HEK293 (cell line): ENCODE data around the gene HEBP1.
A peak's percentile ranks its signal among the peaks of the same experiment; 100 is the strongest.

ENCODE experiments used
- CTCF ChIA-PET: fragments of 350-600 bp; formaldehyde crosslinking; extraction: SDS; loops from one replicate; lab custom pipeline; 2021; ENCODE audit warnings: antibody characterized with exemption; lab: Yijun Ruan, JAX
- POLR2A ChIA-PET: fragments of 300-600 bp; formaldehyde crosslinking; extraction: SDS; loops from one replicate; lab custom pipeline; 2020; ENCODE audit warnings: antibody characterized with exemption, inconsistent platforms; lab: Yijun Ruan, JAX
- H3K27ac ChIP-seq: fragments of 200-500 bp; sonication (Bioruptor generic); 2 replicates; pipeline ENCODE4 v1.5.1; 2014; ENCODE audit warnings: low read depth, low read length, control low read depth, inconsistent platforms; ENCODE audit errors: extremely low read depth
- H3K36me3 ChIP-seq, 2 experiments: fragments of 200-500 bp in 1 of 2; sonication (Bioruptor generic) in 1 of 2; 1 replicate in 1 of 2; 2 replicates in 1 of 2; pipeline ENCODE4 v1.5.1; 2014 to 2017; ENCODE audit warnings: inconsistent platforms in 2 of 2, low read length in 2 of 2; ENCODE audit not compliant: control insufficient read depth in 2 of 2, insufficient read depth in 1 of 2
- H3K4me1 ChIP-seq: fragments of 200-500 bp; sonication (Bioruptor generic); 2 replicates; pipeline ENCODE4 v1.5.1; 2014; ENCODE audit warnings: mild to moderate bottlenecking, low read length, inconsistent platforms; ENCODE audit not compliant: control insufficient read depth, insufficient read depth
- H3K4me3 ChIP-seq: 2 replicates; pipeline ENCODE4 v1.5.1; 2011; ENCODE audit warnings: low read depth, mild to moderate bottlenecking, control low read depth, low read length, moderate library complexity
- H3K9me3 ChIP-seq: fragments of 200-500 bp; sonication (Bioruptor generic); 2 replicates; pipeline ENCODE4 v1.5.1; 2014; ENCODE audit warnings: low read depth, low read length, inconsistent platforms; ENCODE audit not compliant: control insufficient read depth, insufficient read depth
- HOXC10 ChIP-seq: sonication (generic); formaldehyde crosslinking; IDR thresholded peaks from 2 replicates; pipeline ENCODE4 v1.8.1; 2023; ENCODE audit warnings: mild to moderate bottlenecking, missing genetic modification reagents
- PRDM1 ChIP-seq: fragments of 450-650 bp; formaldehyde crosslinking; IDR thresholded peaks from 2 replicates; pipeline ENCODE4; 2016; ENCODE audit warnings: missing biosample characterization, missing genetic modification characterization
- ZEB2 ChIP-seq: fragments of 450-650 bp; formaldehyde crosslinking; IDR thresholded peaks from 2 replicates; pipeline ENCODE4 v1.5.1; 2016; ENCODE audit warnings: missing biosample characterization, missing genetic modification characterization
- ZNF169 ChIP-seq: fragments of 450-650 bp; formaldehyde crosslinking; IDR thresholded peaks from 2 replicates; pipeline ENCODE4 v1.5.1; 2016; ENCODE audit warnings: missing biosample characterization, missing genetic modification characterization
- ZNF184 ChIP-seq: fragments of 450-650 bp; IDR thresholded peaks from 2 replicates; pipeline ENCODE4 v1.5.1; 2018; ENCODE audit warnings: missing biosample characterization, mild to moderate bottlenecking, missing genetic modification characterization
- ZNF19 ChIP-seq: fragments of 450-650 bp; formaldehyde crosslinking; IDR thresholded peaks from 2 replicates; pipeline ENCODE4; 2016; ENCODE audit warnings: missing biosample characterization, missing genetic modification characterization, low read depth
- ZNF2 ChIP-seq: fragments of 450-650 bp; formaldehyde crosslinking; IDR thresholded peaks from 2 replicates; pipeline ENCODE4 v1.5.1; 2016; ENCODE audit warnings: missing biosample characterization, missing genetic modification characterization
- ZNF473 ChIP-seq: fragments of 450-650 bp; formaldehyde crosslinking; IDR thresholded peaks from 2 replicates; pipeline ENCODE4 v1.5.1; 2017; ENCODE audit warnings: missing biosample characterization, missing genetic modification characterization
- ZNF521 ChIP-seq: fragments of 450-650 bp; formaldehyde crosslinking; IDR thresholded peaks from 2 replicates; pipeline ENCODE4 v1.5.1; 2017; ENCODE audit warnings: missing biosample characterization, mild to moderate bottlenecking, missing genetic modification characterization
- ZNF529 ChIP-seq: fragments of 450-650 bp; formaldehyde crosslinking; IDR thresholded peaks from 2 replicates; pipeline ENCODE4 v1.5.1; 2017; ENCODE audit warnings: missing genetic modification characterization, missing biosample characterization; ENCODE audit not compliant: insufficient replicate concordance
- ZNF560 ChIP-seq: fragments of 450-650 bp; formaldehyde crosslinking; IDR thresholded peaks from 2 replicates; pipeline ENCODE4 v1.5.1; 2017; ENCODE audit warnings: missing biosample characterization, missing genetic modification characterization, borderline replicate concordance
- ZNF596 ChIP-seq: fragments of 450-650 bp; IDR thresholded peaks from 2 replicates; pipeline ENCODE4 v1.5.0; 2018; ENCODE audit warnings: missing biosample characterization, mild to moderate bottlenecking, missing genetic modification characterization, moderate library complexity
- ZNF623 ChIP-seq: fragments of 450-650 bp; formaldehyde crosslinking; IDR thresholded peaks from 2 replicates; pipeline ENCODE4 v1.5.1; 2016; ENCODE audit warnings: missing biosample characterization, missing genetic modification characterization
- ZNF626 ChIP-seq: fragments of 450-650 bp; sonication (Bioruptor Pico); formaldehyde crosslinking; IDR thresholded peaks from 2 replicates; pipeline ENCODE4 v1.5.1; 2018; ENCODE audit warnings: missing biosample characterization, missing genetic modification characterization, inconsistent platforms
- ZNF654 ChIP-seq: fragments of 450-650 bp; formaldehyde crosslinking; IDR thresholded peaks from 2 replicates; pipeline ENCODE4 v1.5.1; 2016; ENCODE audit warnings: low read depth, missing biosample characterization, missing genetic modification characterization
- ZNF658 ChIP-seq: fragments of 450-650 bp; formaldehyde crosslinking; IDR thresholded peaks from 2 replicates; pipeline ENCODE4; 2016; ENCODE audit warnings: missing biosample characterization, missing genetic modification characterization
- ZNF664 ChIP-seq: fragments of 450-650 bp; formaldehyde crosslinking; IDR thresholded peaks from 2 replicates; pipeline ENCODE4 v1.5.1; 2016; ENCODE audit warnings: missing biosample characterization, missing genetic modification characterization
- ZNF776 ChIP-seq: fragments of 450-650 bp; formaldehyde crosslinking; IDR thresholded peaks from 2 replicates; pipeline ENCODE4 v1.5.0; 2017; ENCODE audit warnings: missing biosample characterization, missing genetic modification characterization, borderline replicate concordance
- TF ChIP-seq, protein P1 (sequence below): fragments of 450-650 bp; formaldehyde crosslinking; IDR thresholded peaks from 2 replicates; pipeline ENCODE4 v1.5.1; 2017; ENCODE audit warnings: missing biosample characterization, missing genetic modification characterization
- TF ChIP-seq, protein P2 (sequence below): fragments of 450-650 bp; formaldehyde crosslinking; IDR thresholded peaks from 2 replicates; pipeline ENCODE4 v1.5.1; 2016; ENCODE audit warnings: missing biosample characterization, missing genetic modification characterization

HEBP1 gene

DNA sequence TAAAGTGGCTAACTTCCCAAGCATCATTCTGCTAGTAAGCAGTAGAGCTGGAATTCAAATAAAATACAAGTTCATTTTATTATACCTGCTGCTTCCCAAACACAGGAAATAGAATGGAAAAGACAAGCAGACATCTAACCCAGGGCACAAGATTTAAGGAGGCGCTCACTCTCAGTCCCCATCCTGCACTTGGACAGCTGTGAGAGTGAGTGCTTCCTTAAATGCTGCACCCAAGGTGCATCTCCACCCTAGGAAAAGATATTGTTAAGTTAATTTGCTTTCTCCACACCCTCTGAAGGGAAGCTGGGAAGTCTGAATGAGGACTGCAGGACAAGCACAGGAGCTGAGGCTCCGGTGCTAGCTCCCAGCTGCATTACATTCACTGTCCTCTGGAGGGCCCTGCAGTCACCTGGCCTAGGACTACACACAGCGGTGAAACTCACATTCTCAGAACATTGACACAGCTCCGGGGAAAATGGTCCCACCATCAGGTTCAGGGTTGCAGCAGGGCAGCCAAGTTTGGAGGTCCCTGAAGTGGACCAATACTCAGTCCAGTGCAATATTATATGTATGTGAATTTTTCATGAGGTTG lies 14.2 kb downstream of the HEBP1 start:
- H3K9me3 ChIP-seq, result no peaks in the 10 kb centered on the region
- no peak overlapping the region for H3K27ac ChIP-seq
- H3K36me3 ChIP-seq, result peaks cover 34 to 68% of the 10 kb centered on the region in 2 experiments
- CTCF ChIA-PET, result interaction anchor here (0.5 to 6.6 kb wide), 16 partner anchors 9 to 1744 kb away, joined by 3 to 56 read pairs (median 4); no protein-coding TSS in a partner anchor
- H3K4me1 ChIP-seq, result no peaks in the 10 kb centered on the region; the same call in 1 of the 2 replicates
- H3K4me3 ChIP-seq, result no peak overlapping the region
- peak; percentile 94 for TF ChIP-seq ZNF2 (tag by site-specific recombination)
- TF ChIP-seq ZNF654 (tag by site-specific recombination), result peak; percentile 29
- TF ChIP-seq, protein P1, sequence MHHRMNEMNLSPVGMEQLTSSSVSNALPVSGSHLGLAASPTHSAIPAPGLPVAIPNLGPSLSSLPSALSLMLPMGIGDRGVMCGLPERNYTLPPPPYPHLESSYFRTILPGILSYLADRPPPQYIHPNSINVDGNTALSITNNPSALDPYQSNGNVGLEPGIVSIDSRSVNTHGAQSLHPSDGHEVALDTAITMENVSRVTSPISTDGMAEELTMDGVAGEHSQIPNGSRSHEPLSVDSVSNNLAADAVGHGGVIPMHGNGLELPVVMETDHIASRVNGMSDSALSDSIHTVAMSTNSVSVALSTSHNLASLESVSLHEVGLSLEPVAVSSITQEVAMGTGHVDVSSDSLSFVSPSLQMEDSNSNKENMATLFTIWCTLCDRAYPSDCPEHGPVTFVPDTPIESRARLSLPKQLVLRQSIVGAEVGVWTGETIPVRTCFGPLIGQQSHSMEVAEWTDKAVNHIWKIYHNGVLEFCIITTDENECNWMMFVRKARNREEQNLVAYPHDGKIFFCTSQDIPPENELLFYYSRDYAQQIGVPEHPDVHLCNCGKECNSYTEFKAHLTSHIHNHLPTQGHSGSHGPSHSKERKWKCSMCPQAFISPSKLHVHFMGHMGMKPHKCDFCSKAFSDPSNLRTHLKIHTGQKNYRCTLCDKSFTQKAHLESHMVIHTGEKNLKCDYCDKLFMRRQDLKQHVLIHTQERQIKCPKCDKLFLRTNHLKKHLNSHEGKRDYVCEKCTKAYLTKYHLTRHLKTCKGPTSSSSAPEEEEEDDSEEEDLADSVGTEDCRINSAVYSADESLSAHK (tag by site-specific recombination), result peak; percentile 69; the same call in 1 of the 2 replicates
- TF ChIP-seq ZNF658 (tag by site-specific recombination), result no peak
- POLR2A ChIA-PET, result interaction anchor here (0.6 kb wide), 1 partner anchor 229 kb away, joined by 3 read pairs; no protein-coding TSS in a partner anchor

DNA sequence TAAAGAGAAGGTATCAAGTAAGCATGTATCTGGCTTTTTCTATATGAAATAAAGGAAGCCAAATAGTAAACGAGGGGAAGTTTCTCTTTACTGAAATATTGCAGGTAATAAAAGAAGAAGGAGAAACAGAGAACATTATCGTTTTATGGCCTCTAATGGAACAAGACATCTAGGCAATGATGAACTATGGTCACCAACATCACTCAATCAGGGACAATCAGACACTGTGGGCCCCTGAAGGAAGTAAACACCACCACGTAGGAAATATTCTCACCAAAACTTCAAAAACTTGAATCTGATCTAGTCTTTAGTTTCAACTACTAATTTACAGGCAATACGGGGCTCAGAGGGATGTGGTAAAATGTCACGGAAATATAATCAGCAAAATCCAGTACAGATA lies 15.9 kb downstream of the HEBP1 start:
- no peak overlapping the region for H3K27ac ChIP-seq
- TF ChIP-seq ZNF169 (tag by site-specific recombination), result no peak
- no peak for TF ChIP-seq PRDM1 (tag by site-specific recombination)
- TF ChIP-seq ZNF521, result no peak
- no peak for TF ChIP-seq ZNF623
- no peak for TF ChIP-seq ZNF473 (tag by site-specific recombination)
- TF ChIP-seq ZEB2 (tag by site-specific recombination), result no peak
- TF ChIP-seq ZNF776, result no peak
- no peak for TF ChIP-seq ZNF184 (tag by site-specific recombination)
- TF ChIP-seq ZNF626 (tag by site-specific recombination), result no peak
- TF ChIP-seq ZNF529 (tag by site-specific recombination), result no peak
- no peak for TF ChIP-seq ZNF560 (tag by site-specific recombination)
- no peak for TF ChIP-seq ZNF19 (tag by site-specific recombination)
- no peak for TF ChIP-seq HOXC10 (CRISPR knock-in tag)
- TF ChIP-seq ZNF664 (tag by site-specific recombination), result no peak
- TF ChIP-seq ZNF596 (tag by site-specific recombination), result no peak
- TF ChIP-seq, protein P2, sequence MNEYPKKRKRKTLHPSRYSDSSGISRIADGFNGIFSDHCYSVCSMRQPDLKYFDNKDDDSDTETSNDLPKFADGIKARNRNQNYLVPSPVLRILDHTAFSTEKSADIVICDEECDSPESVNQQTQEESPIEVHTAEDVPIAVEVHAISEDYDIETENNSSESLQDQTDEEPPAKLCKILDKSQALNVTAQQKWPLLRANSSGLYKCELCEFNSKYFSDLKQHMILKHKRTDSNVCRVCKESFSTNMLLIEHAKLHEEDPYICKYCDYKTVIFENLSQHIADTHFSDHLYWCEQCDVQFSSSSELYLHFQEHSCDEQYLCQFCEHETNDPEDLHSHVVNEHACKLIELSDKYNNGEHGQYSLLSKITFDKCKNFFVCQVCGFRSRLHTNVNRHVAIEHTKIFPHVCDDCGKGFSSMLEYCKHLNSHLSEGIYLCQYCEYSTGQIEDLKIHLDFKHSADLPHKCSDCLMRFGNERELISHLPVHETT, result no peak
- TF ChIP-seq ZNF2 (tag by site-specific recombination), result no peak
- TF ChIP-seq, all 188 proteins: peak for 0
- H3K9me3 ChIP-seq, result no peaks in the 10 kb centered on the region
- POLR2A ChIA-PET, result no interaction called here
- H3K4me3 ChIP-seq, result no peak overlapping the region
- peaks cover 34 to 84% of the 10 kb centered on the region in 2 experiments for H3K36me3 ChIP-seq
- CTCF ChIA-PET, result interaction anchor here (0.7 to 6.6 kb wide), 17 partner anchors 8 to 228 kb away, joined by 3 to 56 read pairs (median 4); no protein-coding TSS in a partner anchor
- H3K4me1 ChIP-seq, result no peaks in the 10 kb centered on the region
